ENCODE data around the gene GASK1A.

Gene GASK1A

GRCh38 chr3:43073116-43073835 is 94.2 kb downstream of the GASK1A start:
- ATAC-seq = no peak
- TF ChIP-seq ZNF8 (CRISPR knock-in tag; IDR thresholded peaks at IDR 0.05) (no peak), ZFP3 (CRISPR knock-in tag; IDR thresholded peaks at IDR 0.05) (no peak), PATZ1 (CRISPR knock-in tag; IDR thresholded peaks at IDR 0.05; ENCODE audit: borderline replicate concordance) (no peak), RARB (CRISPR knock-in tag; IDR thresholded peaks at IDR 0.05) (no peak), CSRNP3 (CRISPR knock-in tag; IDR thresholded peaks at IDR 0.05) (no peak), SNAI2 (CRISPR knock-in tag; IDR thresholded peaks at IDR 0.05) (no peak), CSDC2 (CRISPR knock-in tag; IDR thresholded peaks at IDR 0.05) (no peak), ISL1 (CRISPR knock-in tag; IDR thresholded peaks at IDR 0.05) (no peak), ARNTL (CRISPR knock-in tag; IDR thresholded peaks at IDR 0.05; ENCODE audit: borderline replicate concordance, low read depth) (no peak), PPARA (CRISPR knock-in tag; IDR thresholded peaks at IDR 0.05; ENCODE audit: borderline replicate concordance) (no peak), ZC3H10 (CRISPR knock-in tag; IDR thresholded peaks at IDR 0.05) (no peak), ZNF70 (CRISPR knock-in tag; IDR thresholded peaks at IDR 0.05) (no peak), BACH2 (CRISPR knock-in tag; IDR thresholded peaks at IDR 0.05; ENCODE audit: borderline replicate concordance) (no peak)

GRCh38 chr3:43073836-43074220 is 94.7 kb downstream of the GASK1A start:
- no peak for TF ChIP-seq CREB5 (CRISPR knock-in tag; IDR thresholded peaks at IDR 0.05; ENCODE audit: low read depth)
- TF ChIP-seq ZNF8 (CRISPR knock-in tag; IDR thresholded peaks at IDR 0.05) = no peak
- TF ChIP-seq RARB (CRISPR knock-in tag; IDR thresholded peaks at IDR 0.05) = no peak
- no peak for TF ChIP-seq BACH2 (CRISPR knock-in tag; IDR thresholded peaks at IDR 0.05; ENCODE audit: borderline replicate concordance)
- no peak for TF ChIP-seq ZFP3 (CRISPR knock-in tag; IDR thresholded peaks at IDR 0.05)
- TF ChIP-seq OSR1 (CRISPR knock-in tag; IDR thresholded peaks at IDR 0.05) = no peak
- TF ChIP-seq CSDC2 (CRISPR knock-in tag; IDR thresholded peaks at IDR 0.05) = no peak
- no peak for TF ChIP-seq ISL1 (CRISPR knock-in tag; IDR thresholded peaks at IDR 0.05)
- no peak for TF ChIP-seq ZFP30 (CRISPR knock-in tag; IDR thresholded peaks at IDR 0.05)
- no peak for TF ChIP-seq PATZ1 (CRISPR knock-in tag; IDR thresholded peaks at IDR 0.05; ENCODE audit: borderline replicate concordance)
- TF ChIP-seq ARNTL (CRISPR knock-in tag; IDR thresholded peaks at IDR 0.05; ENCODE audit: borderline replicate concordance, low read depth) = no peak
- no peak for ATAC-seq

- TF ChIP-seq TCF4 (CRISPR knock-in tag; IDR thresholded peaks at IDR 0.05; ENCODE audit: borderline replicate concordance) = no peak
- ATAC-seq = no peak
Measured at GRCh38 chr3:43074482-43074881, 95.4 kb downstream of the GASK1A start.

GRCh38 chr3:43074901-43075689 is 96.0 kb downstream of the GASK1A start:
- no peak for ATAC-seq
- TF ChIP-seq ZNF70 (CRISPR knock-in tag; IDR thresholded peaks at IDR 0.05) = no peak
- TF ChIP-seq CSRNP3 (CRISPR knock-in tag; IDR thresholded peaks at IDR 0.05) = no peak
- TF ChIP-seq PATZ1 (CRISPR knock-in tag; IDR thresholded peaks at IDR 0.05; ENCODE audit: borderline replicate concordance) = no peak
- no peak for TF ChIP-seq CREB5 (CRISPR knock-in tag; IDR thresholded peaks at IDR 0.05; ENCODE audit: low read depth)
- no peak for TF ChIP-seq POU6F1 (CRISPR knock-in tag; IDR thresholded peaks at IDR 0.05; ENCODE audit: borderline replicate concordance, low read depth)
- TF ChIP-seq ISL1 (CRISPR knock-in tag; IDR thresholded peaks at IDR 0.05) = no peak
- no peak for TF ChIP-seq OSR1 (CRISPR knock-in tag; IDR thresholded peaks at IDR 0.05)
- no peak for TF ChIP-seq ZNF8 (CRISPR knock-in tag; IDR thresholded peaks at IDR 0.05)
- TF ChIP-seq SNAI2 (CRISPR knock-in tag; IDR thresholded peaks at IDR 0.05) = no peak
- TF ChIP-seq ZFP3 (CRISPR knock-in tag; IDR thresholded peaks at IDR 0.05) = no peak
- TF ChIP-seq ESRRG (CRISPR knock-in tag; IDR thresholded peaks at IDR 0.05) = no peak
- no peak for TF ChIP-seq PPARA (CRISPR knock-in tag; IDR thresholded peaks at IDR 0.05; ENCODE audit: borderline replicate concordance)
- TF ChIP-seq ZFP30 (CRISPR knock-in tag; IDR thresholded peaks at IDR 0.05) = no peak

All from SK-N-SH treated with all-trans-retinoic acid at 6 μM for 48 hours (cell line).